Stimulated activated CD8-positive, alpha-beta memory T cell treated with anti-CD3 and anti-CD28 coated beads, Interleukin-12 subunit alpha, Interleukin-12 subunit beta, amount 100 ng/mL, for 1 hour (primary cell): ENCODE data around the gene CAMK2B.

ENCODE experiments used
- DNase-seq: peaks from one replicate; pipeline ENCODE4 v3.0.0-alpha.2; 2020; ENCODE audit warnings: low read depth

Gene CAMK2B

GRCh38 chr7:44329888-44330287, 4.5 kb upstream of the CAMK2B start:
- DNase-seq: no peak

GRCh38 chr7:44329081-44329480, 3.7 kb upstream of the CAMK2B start:
- DNase-seq: no peak

DNA sequence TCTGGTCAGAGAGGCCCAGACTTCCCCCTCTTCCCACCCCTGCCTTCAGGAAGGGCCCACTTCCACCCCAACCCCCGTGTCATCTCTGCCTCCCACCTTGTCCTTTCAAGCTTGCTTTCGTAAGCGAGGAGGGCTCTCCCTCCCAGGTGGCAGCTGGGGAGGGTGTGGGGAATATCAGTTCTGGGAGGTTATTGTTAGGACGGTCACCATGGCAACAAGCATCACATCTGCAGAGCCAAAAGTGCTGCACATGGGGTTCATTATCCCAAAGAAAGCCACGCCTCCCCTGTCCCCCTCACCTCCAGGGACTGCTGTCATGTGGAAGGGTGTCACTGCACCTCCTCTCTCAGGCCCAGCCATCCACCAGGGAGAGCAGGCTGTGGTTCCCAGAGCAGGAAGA, 2.6 kb upstream of the CAMK2B start:
- DNase-seq: no peak

DNA sequence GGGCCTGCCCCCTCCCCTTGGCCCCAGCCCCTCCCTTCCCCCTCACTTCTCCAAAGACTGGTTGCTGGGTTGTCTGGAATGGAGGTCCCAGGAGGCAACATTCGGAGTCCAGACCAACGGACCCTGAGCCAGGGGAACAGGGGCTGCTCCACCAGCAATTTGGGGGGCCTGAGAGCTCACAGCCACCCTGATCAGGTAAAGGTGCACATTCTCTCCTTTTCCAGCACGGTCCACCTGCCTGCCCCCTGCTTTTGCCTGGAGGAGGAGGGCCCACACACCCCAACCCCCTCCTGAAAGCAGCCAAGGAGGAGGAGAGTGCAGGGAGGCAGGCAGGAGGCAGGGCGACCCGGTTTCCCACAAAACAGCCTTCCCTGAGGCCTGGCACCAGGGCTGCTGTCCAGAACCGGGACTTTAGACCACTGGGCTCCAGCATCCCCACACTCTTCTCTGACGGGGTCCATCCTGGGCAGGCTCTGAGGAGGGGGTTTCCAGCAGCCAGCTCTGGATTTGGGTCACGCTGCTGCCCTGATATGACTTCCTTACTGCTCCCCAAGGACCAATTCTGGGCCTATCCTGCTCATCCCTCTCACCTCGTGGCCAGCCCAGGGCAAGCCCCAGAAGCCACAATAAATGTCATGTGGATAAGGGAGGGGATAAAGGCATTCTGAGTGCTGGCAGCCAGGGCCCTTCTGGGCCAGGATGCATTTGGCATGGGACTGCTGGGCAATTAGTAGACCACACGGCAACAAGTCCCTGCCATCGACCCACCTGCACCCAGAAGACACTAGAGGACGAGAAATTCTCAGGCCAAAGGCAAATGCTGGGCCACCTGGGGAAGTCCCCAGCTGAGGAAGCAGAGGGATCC, 1.1 kb upstream of the CAMK2B start:
- DNase-seq: no peak

GRCh38 chr7:44325811-44326241, 432 bp upstream of the CAMK2B start:
- DNase-seq: no peak

GRCh38 chr7:44324481-44325200, 753 bp downstream of the CAMK2B start:
- DNase-seq: no peak

DNA sequence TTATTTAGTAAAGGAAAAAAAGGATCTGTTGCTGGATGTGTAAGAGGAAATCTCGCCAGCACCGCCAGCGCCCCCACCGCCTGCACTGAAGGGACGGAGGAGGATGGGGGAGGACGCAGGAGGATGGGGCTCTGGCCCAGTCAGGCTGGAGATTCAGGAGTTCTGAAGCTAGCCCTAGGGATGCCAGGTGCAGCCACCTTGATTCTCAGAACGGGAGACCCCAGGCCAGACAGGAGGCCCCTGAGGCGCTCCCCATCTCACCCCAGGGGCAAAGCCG, 1.3 kb downstream of the CAMK2B start:
- no peak for DNase-seq

DNA sequence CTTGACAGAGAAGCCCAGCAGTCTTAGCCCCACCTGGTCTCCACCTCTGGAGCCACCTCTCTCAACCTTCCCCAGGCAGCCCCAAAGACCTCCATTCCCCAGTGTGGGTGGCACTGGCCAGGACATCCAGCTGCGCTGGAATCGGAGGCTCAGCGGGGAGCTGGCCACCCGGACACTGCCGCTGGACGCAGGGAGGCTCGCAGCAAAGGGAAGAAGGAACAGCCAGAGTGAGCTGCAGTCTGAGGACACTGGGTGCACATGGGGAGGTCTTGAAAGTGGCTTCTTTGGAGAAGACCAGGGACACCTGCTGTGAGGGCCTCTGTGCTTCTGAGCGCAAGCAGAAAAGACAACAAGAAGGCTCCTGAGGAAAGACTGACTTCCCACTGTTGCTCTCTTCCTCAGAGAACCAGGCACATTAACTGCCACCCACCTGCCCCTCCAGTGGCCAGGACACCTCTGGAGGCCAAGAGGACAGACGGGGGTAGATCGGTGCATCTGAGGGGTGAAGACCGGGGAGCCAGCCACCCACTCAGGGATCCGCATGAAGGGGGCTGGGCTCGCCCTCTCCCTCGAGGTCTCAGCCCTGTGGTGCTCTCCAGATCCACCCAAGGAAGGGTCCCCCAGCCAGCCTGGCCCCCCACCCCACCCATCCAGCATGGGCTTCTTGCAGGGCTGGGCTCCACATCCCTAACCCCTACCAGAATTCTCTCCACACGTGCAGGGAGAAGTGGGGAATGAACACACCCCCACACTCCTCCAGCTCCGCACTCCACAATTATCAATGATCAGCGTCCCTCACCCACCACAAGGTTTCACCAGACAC, 1.8 kb downstream of the CAMK2B start:
- no peak for DNase-seq

DNA sequence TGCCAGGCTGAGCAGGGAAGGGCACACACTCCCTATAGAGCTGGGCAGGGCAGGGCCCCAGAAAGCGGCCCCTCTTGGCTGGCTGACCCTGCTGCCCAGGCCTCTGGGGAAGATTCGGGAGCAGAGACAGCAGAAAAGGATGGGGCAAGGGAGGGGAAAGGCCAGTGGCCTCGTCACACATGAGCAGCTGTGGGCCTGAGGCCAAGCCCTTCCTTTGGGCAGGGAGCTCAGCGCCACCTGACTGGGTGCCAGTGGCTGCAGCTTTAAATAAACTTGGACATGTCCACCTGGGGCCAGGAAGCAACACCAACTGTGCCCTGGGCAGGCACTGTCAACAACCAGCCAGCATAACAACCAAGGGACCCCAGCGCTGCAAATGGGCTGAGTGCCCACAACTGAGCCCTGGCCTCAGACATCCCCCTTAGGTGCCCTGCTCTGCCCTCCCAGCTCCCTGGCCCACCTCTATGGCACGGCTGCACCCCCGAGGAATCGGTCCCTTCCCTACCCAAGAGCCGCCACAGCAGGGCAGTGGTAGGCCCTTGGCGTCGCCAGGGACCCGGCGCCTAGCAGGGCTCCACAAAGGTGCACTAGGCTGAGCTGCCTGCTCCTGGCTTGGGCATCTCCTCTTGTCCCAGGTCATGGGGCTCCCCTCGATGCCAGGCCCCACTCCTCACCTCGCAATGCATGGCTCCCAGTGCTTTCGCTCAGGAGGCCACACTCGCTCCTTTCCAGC, 2.6 kb downstream of the CAMK2B start:
- DNase-seq: no peak

DNA sequence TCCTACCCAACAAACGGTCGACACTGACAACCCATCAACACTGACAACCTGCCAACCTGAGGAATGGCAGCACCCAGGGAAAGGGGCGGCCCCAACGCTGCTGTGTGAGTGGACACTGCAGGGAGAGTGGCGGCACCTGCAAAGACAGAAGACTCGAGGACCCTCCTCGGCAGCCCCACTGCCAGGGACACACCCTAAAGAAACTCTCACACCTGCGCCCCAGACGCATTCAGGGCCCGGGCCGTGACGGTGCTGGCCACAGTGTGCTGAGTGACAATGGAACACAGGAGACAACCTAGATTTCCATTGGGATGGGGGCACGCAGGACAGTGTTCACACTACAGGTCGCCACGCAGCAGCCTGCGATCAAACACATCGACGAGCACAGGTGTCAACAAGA, 3.6 kb downstream of the CAMK2B start:
- no peak for DNase-seq

- no peak for DNase-seq
These were observed 4.5 kb downstream of the CAMK2B start for GRCh38 chr7:44320794-44321371.

DNA sequence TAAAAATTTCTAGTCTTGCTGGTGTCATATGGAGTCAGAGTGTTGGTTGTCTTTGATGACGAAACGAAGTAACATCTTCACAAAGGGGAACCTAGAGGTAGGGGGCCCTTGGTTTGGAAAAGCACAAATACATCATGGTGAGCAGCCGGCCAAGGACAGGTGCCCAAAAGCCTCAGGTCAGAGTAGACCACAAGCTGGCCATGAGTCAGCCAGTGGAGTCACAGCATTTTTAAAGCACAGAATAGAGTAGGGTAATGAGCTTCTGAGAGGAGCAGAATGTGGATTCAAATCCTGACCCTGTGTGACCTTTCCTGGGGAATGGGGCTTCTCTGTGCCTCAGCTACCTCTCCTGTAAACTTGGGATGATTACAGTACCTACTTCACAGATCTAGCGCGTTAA, 5.3 kb downstream of the CAMK2B start:
- no peak for DNase-seq

DNA sequence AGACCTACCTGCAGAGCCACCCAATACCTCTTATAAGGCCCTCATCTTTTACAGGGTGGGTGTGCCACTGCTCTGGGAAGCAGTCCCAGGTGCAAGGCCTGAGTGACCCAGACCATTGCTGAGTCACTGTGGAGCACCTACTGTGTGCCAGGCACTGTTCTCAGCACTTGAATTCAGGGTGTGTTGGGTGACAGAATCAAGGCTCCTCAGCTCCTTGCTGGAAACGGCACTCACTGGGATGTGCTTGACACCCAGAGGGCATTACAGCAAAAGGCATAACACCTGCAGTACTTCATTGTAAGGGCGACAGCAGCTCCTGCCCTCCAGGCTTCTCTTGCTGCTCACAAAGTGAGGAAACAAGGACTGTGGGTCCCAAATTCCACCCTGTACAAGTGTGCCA, 7.1 kb downstream of the CAMK2B start:
- no peak for DNase-seq

DNA sequence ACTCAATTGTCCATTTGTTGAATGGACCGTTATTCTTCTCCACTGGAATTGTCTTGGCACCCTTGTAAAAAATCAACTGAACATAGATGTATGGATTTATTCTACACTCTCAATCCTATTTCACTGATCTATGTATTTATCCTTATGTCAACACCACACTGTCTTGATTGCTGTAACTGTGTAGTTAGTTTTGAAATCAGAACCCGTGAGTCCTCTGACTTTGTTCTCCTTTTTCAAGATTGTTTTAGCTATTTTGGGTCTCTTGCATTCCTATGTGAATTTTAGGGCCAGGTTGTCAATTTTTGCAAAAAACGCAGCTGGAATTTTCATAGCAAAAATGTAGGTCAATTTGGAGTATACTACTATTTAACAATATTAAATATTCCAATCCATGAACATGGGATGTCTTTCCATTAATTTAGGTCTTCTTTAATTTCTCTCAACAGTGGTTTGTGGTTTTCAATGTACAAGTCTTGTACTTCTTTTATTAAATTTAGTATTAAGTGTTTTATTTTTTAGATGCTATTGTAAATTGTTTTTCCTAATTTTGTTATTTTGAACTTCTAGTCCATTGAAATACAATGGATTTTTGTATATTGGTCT, 10.0 kb downstream of the CAMK2B start:
- no peak for DNase-seq

- no peak for DNase-seq
These were observed 11.8 kb downstream of the CAMK2B start for GRCh38 chr7:44313621-44314031.

GRCh38 chr7:44313016-44313415, 12.4 kb downstream of the CAMK2B start:
- DNase-seq: no peak

- no peak for DNase-seq
These were observed 13.6 kb downstream of the CAMK2B start for GRCh38 chr7:44311561-44312495.

DNA sequence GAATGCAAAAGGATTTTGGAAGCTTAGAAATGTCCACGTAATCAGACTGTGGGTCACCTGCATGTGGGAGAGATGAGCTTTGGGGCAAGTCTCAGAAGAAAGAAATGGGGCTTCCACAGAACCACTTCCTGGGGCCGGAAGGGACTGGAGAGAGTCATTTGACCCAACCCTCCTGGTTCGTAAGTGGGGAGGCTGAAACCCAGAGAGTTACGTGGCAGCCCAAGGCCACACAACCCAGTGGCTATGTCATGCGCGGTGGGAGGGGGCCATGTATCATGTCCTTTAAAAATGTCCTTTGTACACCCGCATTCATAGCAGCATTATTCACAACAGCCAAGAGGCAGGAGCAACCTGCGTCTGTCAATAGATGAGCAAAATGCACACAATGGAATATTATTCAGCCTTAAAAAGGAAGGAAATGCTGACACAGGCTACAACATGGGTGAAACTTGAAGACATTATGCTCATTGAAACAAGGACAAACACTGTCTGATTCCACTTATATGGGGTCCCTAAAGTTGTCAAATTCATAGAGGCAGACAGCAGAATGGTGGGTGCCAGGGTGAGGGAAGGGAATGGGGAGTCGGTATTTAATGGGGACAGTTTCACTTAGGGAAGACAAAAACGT, 15.1 kb downstream of the CAMK2B start:
- no peak for DNase-seq

- DNase-seq: no peak
These were observed 15.9 kb downstream of the CAMK2B start for GRCh38 chr7:44309271-44310091.
